HG03196 (cell line): Measurements from ENCODE around the gene GTF2A1L.
"Not testable (repeated sequence)": the region's sequence is repeated elsewhere in the genome, so short reads cannot be mapped to it uniquely, and the experiment has no call there.

Experiments used
- ATAC-seq: cut with Tn5 transposase; IDR thresholded peaks from one replicate; pipeline ENCODE4 v1.9.1; 2021; ENCODE audit not compliant: unreplicated experiment

GTF2A1L gene, protein sequence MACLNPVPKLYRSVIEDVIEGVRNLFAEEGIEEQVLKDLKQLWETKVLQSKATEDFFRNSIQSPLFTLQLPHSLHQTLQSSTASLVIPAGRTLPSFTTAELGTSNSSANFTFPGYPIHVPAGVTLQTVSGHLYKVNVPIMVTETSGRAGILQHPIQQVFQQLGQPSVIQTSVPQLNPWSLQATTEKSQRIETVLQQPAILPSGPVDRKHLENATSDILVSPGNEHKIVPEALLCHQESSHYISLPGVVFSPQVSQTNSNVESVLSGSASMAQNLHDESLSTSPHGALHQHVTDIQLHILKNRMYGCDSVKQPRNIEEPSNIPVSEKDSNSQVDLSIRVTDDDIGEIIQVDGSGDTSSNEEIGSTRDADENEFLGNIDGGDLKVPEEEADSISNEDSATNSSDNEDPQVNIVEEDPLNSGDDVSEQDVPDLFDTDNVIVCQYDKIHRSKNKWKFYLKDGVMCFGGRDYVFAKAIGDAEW

DNA sequence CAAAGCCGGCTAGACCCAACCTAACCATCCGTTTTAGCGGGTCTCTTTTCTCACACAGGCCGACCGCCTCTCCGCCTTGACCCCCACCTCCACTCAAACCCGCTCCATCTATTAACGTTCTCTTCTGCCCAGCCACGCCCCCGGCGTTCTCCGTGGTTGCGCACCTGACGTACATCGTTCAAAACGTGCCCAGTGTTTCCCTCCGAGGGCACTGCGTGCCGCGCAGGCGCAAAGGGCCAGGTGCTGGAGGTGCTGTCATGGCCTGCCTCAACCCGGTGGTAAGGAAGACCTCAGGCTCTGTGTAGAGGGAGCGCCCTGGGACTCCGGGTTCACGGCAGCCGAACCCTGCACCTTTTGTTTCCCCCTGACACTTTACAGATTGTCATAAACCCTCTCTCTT is at the start of gene GTF2A1L:
Gene GTF2A1L (plus strand): TSS at position 239 of the 400 bp plus-strand sequence. CDS start 19 bp downstream, at position 258.
- ATAC-seq: no peak

DNA sequence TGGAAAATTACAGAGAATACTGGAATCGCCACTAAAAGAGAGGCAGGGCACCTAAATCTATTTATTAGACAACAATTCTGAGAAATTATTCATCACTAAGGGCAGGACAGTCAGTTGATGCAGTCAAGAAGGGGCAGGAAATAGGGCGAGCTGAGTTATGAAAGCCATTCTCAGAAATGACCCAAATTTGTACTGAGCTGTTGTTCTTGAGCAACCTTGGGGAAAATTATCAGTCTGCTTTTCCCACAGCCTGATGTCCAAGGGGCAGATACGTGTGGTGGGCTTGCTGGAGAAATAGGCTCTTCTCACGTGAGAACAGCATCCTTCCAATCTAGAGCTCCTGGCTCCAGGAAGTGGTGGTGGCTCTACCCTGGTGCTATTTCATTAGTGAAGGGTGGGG is 49.1 kb upstream of the GTF2A1L start:
- ATAC-seq: no peak

DNA sequence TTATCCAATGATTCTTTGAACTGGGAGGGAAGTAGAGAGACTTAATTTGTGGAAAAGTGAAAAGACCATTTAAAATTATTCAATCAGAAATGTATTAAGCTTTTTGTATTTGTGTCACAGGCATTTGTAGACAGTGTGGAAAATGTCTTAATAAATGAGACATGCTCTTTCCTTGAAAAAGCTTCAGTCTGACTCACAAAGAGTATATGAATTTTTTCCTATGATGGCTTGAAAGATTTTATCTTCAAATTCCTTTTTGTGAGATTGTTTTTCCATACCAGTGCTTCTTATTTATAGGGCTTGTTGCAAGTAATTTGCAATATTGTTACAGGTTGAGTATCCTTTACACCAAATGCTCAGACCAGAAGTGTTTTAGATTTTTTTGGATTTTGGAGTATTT is 48.2 kb upstream of the GTF2A1L start:
- no peak for ATAC-seq

DNA sequence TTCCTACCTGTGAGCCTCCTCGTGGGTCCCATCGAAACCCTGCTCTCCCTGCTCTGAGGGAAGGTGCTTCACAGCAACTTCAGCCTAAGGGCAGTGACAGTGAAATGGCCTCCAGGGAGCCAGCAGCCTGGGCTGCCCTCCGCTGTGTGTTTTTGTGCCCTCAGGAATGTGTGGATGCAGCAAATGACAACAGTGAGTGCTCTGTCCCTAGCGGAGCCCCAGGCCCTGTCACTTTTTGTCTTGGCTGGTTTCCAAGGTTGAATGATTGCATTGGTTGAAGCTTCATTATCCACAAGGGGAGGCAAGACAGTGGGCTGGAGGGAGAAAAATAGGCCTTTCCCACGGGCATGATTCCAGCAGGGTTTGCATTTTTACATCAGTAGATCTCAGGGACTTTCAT is 44.8 kb upstream of the GTF2A1L start:
- no peak for ATAC-seq

DNA sequence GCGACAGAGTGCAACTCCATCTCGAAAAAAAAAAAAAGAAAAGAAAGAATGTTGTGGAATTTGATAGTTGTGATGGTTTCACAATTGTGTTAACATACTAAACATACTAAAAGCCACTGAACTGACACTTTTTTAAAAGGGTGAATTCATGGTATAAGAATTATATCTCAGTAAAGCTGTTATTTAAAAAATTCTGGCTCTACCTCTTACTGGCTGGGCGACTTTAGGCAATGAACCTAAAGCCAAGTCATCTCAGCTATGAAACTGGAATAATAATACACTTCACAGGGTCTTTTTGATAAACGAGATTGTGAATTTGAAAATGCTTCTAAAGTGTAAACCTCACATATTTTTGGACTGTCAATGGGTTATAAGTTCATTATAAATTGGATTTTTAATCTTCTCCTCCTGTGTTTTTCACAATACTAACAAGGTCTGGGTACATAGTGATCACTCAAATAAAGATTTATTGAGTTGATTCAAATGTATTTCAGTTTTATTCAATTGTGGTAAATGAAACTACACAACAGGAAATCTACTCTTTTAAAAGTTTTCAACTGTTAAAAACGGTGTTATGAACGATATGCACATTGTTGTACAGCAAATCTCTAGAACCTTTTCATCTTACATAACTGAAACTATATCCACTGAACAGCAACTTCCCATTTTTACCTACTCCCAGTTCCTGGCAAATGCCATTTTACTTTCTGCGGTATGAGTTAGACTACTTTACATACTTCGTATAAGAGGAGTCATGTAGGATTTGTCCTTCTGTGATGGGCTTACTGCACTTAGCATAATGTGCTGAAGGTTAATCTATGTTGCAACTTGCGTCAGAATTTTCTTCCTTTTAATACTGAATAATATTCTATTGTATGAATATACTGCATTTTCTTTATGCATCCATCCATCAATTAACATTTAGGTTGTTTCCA is 43.0 kb upstream of the GTF2A1L start:
- ATAC-seq: no peak

DNA sequence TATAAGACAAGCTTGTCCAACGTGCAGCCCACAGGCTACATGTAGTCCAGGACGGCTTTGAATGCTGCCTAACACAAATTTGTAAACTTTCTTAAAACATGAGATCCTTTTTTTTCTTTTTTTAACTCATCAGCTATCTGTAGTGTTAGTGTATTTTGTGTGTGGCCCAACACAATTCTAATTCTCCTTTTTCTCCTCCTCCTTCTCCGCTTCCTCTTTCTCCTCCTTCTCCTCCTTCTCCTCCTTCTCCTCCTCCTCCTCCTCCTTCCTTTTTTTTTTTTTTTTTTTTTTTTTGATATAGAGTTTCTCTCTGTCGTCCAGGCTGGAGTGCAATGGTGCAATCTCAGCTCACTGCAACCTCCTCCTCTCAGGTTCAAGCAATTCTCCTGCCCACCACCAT is 39.3 kb upstream of the GTF2A1L start:
- no peak for ATAC-seq

DNA sequence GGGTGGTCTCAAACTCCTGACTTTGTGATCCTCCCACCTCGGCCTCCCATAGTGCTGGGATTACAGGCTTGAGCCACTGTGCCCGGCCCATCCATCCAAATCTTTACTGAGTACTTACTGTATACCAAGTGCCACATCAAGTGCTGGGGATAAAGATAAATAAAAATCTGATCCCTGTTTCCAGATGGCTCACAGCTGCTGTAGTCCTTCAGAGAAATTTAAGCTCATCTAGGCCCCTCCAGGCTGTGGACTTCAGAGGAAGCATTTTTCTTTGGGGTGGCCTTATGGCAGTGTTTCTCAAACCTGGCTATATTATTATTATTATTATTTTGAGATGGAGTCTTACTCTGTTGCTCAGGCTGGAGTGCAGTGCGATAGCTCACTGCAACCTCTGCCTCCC is 33.7 kb upstream of the GTF2A1L start:
- ATAC-seq: no peak

DNA sequence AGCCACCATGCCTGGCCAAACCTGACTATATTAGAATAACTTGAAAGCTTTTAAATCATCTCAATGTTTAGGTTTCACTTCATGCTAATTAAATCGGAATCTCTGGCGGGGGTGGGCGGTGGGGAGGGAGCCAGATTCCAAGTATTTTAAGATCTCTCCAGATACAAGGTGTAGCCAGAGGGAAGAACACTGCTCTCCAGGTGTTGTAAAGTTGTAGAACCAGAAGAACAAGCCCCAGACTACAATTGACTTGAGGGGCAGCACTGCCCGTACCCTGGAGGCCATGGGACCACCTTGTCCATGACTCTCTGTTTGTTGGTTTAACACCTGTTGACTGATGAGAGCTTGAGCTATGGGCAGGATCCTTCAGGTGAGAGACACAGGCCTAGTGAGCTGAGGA is 33.1 kb upstream of the GTF2A1L start:
- no peak for ATAC-seq

DNA sequence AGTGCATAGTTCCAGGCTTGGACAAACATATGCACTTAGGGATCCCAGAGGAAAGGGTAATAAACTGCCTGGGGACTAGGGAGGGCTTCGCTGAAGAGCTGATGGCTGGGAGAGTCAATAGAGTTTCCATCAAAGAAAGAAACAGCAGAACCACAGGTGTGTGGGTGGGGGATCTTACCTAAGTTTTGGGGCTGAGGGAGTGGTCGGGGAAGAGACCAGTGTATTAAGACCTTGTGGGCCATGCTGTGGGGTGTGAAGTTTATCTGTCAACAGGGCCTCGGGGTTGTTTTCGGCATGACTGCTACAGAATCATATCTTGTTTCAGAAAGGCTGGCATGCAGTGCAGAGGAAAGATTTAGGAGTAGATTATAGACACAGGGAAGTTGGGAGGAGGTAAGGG is 31.2 kb upstream of the GTF2A1L start:
- ATAC-seq: no peak

DNA sequence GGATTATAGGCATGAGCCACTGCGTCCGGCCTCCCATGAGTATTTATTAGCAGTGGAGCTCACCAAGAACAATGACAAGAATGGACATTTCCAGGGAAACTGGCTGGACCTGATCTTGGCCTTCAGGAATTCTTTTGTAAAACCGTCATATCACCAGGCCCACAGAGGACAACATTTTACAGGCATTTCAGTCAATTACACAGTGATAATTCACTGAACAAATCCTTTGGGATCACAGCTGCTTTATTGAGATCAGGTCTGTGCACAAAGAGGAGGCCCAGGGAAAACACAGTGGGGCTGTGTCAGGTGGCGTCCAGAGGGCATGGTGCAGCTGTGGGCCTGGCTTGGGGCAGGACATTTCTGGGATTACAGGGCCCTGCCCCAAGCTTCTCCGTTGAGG is 30.1 kb upstream of the GTF2A1L start:
- no peak for ATAC-seq

DNA sequence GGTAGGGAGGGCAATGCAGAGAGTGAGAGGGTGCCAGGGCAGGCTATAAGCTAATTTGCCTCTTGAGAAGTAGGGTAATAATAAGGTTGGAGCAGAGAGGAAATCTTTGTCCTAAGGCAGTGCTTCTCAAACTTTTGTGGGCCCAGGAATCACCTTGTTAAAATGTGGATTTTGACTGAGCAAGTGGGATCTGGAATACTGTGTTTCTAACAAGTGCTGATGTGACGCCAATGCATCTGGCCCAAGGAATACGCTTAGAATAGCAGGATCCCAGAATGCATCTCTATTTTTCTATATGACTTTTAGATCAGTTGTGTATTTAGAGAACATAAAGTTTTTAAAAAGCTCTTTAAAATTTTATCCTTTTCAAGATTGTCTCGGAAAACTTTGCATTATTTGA is 29.7 kb upstream of the GTF2A1L start:
- ATAC-seq: no peak

DNA sequence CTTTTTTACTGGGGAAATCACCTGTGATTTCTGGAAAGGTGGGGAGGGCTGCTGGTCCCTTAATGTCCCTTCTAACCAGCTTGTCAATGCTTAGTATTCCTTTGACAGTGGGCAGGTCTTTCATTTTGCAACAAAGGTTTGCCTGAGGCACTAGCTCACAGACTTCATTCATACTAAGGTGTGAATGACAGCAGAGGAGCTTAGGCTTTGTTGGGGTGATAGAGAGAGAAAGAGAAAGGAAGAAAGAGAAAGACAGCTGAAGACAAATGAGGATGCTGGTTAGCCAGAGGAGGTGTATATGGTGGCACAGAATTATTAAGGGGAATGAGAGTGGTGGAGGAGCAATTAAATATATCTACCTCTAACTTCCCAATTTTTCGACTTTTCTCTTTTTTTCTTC is 28.9 kb upstream of the GTF2A1L start:
- ATAC-seq: no peak

DNA sequence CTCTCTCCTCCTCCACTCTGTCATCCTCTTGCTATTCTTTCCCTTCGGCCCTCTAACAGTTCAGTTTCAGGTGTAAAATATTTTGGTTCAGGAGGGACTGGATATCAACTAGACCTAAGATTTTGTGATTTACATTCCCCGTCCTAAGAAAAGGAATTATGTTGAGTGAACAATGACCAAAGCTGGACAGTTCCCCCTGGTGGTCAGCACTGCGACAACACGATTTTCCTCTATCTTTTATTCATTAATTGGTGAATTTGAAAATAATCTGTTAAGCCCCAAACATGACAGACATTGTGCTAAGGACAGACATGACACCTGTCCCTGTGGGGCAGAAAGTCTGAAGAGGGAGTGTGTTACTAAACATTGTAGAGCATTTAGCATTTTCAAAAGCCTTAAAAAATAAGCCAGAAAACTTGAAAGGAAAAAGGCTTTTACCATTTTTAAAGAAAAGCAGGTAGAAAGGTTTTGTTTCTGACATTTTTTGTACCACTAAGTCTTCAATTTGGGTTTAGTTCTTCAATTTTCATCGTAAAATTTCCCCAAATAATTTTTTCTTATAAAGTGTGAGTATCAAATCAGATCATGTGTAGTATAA is 28.4 kb upstream of the GTF2A1L start:
- no peak for ATAC-seq

DNA sequence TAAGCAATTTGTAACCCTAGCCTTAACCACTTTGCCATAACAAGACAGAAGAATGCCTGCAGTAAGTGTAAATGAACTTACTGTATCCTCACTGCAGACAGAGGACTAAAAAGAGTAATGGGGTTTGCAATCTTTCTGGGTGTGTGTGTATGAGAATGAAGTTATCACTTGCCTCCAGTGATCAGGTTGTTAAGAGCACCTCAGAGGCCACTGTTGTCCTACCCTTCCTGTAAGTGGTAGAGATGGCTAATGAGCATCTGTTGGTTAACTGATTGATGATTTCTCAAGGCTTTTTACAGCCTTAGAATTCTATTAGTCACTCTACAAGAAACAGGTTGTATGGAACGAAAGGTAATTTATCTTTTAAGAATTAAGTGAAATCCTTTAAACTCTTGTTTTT is 27.6 kb upstream of the GTF2A1L start:
- no peak for ATAC-seq

DNA sequence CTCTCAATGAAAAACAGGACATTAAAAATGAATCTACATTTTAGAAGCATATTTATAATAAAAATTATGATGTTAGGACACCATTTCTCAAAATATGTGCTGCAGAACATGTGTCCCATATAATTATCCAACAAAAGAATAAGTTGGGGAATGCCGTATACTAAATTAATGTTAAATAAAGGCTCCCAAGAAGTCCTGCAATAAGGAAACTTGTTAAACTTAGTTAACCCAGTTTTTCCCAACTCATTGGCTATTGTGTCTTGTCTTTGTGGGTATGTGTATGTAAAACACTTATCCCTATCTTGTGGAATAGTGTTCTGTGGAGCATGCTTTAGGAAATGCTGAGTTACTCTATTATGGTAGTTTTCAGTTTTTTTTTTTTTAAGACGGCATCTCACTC is 25.6 kb upstream of the GTF2A1L start:
- ATAC-seq: no peak

DNA sequence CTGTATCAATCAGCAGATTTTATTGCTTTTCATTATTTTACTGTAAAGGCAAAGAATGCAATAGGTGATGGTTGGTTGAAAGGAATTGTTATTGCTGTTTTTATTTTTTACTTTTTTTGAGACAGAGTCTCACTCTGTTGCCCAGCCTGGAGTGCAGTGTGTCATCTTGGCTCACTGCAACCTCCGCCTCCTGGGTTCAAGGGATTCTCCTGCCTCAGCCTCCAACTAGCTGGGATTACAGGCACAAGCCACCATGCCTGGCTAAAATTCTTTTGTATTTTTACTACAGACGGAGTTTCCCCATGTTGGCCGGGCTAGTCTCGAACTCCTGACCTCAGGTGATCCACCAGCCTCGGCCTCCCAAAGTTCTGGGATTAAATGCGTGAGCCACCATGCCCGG is 20.9 kb upstream of the GTF2A1L start:
- ATAC-seq: not testable (repeated sequence)

DNA sequence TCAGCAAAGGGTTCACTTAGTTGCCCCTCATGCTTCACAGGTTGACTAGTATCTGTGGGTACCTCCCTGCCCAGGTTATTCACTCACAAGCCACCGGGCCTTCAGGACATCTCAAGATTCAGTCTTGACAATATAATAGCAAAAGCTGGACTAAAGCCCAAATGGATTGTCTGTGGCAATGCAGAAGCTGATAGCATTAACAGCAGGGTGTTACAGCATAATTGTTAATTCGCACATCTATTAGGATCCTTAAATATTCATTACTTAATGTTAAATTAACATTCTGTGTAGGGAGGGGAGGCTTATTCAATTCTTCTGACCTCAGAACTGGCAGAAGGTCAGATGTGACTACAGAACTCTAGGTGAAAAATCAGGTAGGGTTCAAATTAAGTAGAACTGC is 20.2 kb upstream of the GTF2A1L start:
- no peak for ATAC-seq

DNA sequence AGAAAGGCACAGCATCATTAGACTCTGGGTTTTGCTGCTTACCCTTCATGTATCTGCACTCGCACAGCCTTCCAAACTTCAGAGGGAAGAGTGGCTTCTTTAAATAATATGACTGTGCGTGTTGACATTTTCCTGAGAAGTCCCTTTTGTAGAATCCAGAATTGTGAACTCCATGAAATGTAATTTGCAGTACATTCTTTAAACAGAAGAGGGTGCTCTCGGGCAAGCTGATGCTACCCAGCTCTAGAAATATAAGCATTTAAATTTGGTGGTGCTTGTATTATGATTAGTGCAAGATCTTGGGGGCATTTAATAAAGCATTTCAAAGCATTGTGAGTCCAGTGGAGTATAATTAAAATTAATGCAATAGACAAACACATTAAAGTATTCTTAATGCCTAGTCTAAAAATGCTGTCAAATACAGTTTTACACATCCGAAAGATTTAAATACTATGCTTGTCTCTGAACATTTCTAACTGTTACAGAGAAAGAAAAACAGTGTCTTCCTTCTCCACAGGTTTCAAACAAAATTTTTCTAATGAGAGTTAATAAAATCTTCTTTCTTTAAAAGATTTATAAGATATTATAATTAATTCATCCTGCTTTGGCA is 17.3 kb upstream of the GTF2A1L start:
- no peak for ATAC-seq

DNA sequence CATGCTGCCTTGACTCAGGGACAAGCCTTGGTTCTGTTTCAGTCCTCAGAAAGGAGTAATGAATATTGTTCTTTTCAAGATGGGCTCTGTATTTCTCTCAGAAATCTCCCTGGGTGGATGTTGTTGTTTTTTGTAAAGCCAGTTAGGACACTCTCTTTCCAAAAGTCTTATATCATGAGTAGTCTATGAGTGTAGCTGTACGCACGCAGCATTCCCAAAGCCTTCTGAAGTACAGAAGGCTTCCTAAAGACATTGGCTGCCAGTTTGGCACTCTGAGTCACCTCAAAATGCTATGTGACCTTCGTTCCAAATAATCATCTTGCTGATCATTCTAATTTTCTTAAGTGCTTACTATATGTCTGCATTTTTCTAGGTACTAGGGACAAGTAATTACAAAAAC is 16.7 kb upstream of the GTF2A1L start:
- no peak for ATAC-seq

DNA sequence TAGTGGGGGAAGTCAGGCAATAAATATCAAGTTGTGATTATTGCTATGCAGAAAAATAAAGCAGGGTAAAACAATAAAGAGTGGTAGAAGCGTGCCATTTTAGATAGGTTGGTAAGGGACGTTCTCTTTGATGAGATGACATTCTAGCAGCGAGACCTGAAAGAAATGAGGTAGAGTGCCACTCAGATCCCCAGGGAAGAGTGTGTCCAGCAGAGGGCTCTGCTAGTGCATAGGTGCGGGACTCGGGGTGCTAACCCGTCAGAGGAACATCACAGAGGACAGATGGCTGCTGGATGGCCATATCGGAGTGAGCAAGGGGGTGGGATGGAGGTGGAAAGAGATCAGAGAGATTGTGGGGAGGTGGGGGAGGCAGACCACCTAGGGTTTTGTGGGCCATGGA is 16.3 kb upstream of the GTF2A1L start:
- no peak for ATAC-seq

DNA sequence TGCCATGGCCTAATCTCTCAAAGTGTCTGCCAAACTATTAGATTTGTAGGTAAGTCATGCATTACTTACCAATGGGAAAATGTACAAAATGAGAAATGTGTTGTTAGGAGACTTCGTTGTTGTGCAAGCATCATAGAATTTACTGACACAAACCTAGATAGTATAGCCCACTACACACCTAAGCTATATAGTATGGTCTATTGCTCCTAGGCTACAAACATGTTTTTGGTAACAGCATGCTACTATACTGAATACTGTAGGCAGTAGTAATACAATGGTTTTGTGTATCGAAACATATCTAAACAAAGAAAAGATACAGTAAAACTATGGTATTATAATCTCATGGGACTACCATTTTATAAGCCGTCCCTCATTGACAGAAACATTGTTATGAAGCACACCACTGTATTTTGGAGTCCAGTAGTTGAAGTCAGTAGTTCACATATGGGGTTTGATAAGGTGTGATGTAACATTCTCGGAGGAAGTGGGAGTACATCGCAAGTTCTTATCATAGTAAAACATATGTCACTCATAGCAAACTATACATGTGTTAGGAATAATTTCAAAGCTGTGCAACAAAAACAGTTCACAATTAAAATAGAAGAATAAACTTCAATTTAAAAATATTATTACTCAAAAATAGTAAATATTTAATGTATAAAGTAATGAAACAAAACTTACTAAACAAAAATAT is 12.0 kb upstream of the GTF2A1L start:
- no peak for ATAC-seq
